ENCODE data around the gene TNFAIP8. TPM values are rescaled to one million over a fixed set of nuclear protein-coding genes. Genes with fewer than 3 reads are reported as not detected.
A peak's percentile ranks its signal among the peaks of the same experiment; 100 is the strongest.

Gene TNFAIP8
- total and polyA plus RNA-seq, 10 of the 15 experiments (the other 5 are each of a cell fraction or from before 2014, with no cell fraction given): 124 to 324 (median 177) TPM

GRCh38 chr5:119345861-119346260 lies 10.0 kb upstream of the TNFAIP8 start:
- BruUV-seq (replicated peaks): no TSS peak
- no peak for TF ChIP-seq CEBPB (IDR thresholded peaks at IDR 0.05; ENCODE audit: borderline replicate concordance in 1 of 2, low read depth in 2 of 2, low read length in 2 of 2)
- TF ChIP-seq ETV6 (conservative IDR thresholded peaks at IDR 0.05 in 1 of 2, IDR thresholded peaks at IDR 0.05 in 1 of 2; ENCODE audit: borderline replicate concordance in 1 of 2, low read depth in 1 of 2): no peak
- no peak for TF ChIP-seq SRF (IDR thresholded peaks at IDR 0.05; ENCODE audit: low read depth in 2 of 2, low read length in 2 of 2)
- TF ChIP-seq ZNF592 (IDR thresholded peaks at IDR 0.05): no peak
- no peak for TF ChIP-seq TCF7 (IDR thresholded peaks at IDR 0.05; ENCODE audit: borderline replicate concordance)
- CTCF ChIA-PET: interaction anchor here (1.1 to 20.3 kb wide), 6 partner anchors 9 to 358 kb away, joined by 3 to 261 read pairs (median 6); no protein-coding TSS in a partner anchor
- 0% methylated on average over 3 of the region's 3 CpGs for WGBS (ENCODE audit: insufficient coverage, insufficient replicate concordance, low lambda C conversion rate, missing lambda C conversion rate)
- Histone ChIP-seq H3K27ac (ENCODE audit: control insufficient read depth, insufficient read depth) (peak overlapping the region; percentile 35; the same call in 1 of the 2 replicates), H3K4me2 (ENCODE audit: control insufficient read depth, insufficient read depth) (peak overlapping the region; percentile 90), H2AFZ (ENCODE audit: control insufficient read depth, low read depth, low read length) (no peak overlapping the region), H3K36me3 (ENCODE audit: control insufficient read depth in 2 of 2, insufficient read depth in 2 of 2, low read length in 1 of 2) (peaks cover 0 to 7% of the 10 kb centered on the region in 2 experiments; a peak in 3 of 4 replicates), H3K9ac (ENCODE audit: control insufficient read depth, insufficient read depth, low read length) (no peak overlapping the region), H3K27me3 (replicated peaks in 1 of 2; ENCODE audit: control insufficient read depth in 2 of 2, insufficient read depth in 2 of 2, low read length in 1 of 2) (no peaks in the 10 kb centered on the region), H3K4me1 (ENCODE audit: control insufficient read depth, insufficient read depth, low read length) (peaks cover 63% of the 10 kb centered on the region), H3K79me2 (ENCODE audit: control insufficient read depth, insufficient read depth, low read length) (peaks cover 98% of the 10 kb centered on the region), H4K20me1 (ENCODE audit: control insufficient read depth, insufficient read depth) (peaks cover 3% of the 10 kb centered on the region), H3K9me3 (replicated peaks; ENCODE audit: control insufficient read depth, insufficient read depth, low read length) (no peaks in the 10 kb centered on the region), H3K4me3 (peak overlapping the region; percentile 35; the same call in 1 of the 2 replicates)
- ATAC-seq: no peak
- no peak for DNase-seq (ENCODE audit: low read depth, low spot score)
- POLR2A ChIA-PET: interaction anchor here (0.9 to 20.9 kb wide), 6 partner anchors 9 to 74 kb away, joined by 3 to 657 read pairs (median 6); partner anchors contain the start of gene TNFAIP8
- no peak for FAIRE-seq
- in situ Hi-C loops (cut with MboI) (no loop called here), intact Hi-C loops (cut with micrococcal nuclease; ENCODE audit: unreplicated experiment) (no loop called here)
- RAD21 ChIA-PET (ENCODE audit: unreplicated experiment): interaction anchor here (0.6 to 18.7 kb wide), 11 partner anchors 9 to 86 kb away, joined by 3 to 501 read pairs (median 4); partner anchors contain the start of gene TNFAIP8
- SMC1A ChIA-PET (ENCODE audit: uncharacterized antibody, unreplicated experiment): interaction anchor here (0.8 to 34.8 kb wide), 10 partner anchors 11 to 272 kb away, joined by 3 to 1117 read pairs (median 5); partner anchors contain the start of gene TNFAIP8

All from GM12878 (cell line).